GM10266 (cell line): ENCODE data around the gene RNU6-1.

Experiments used
- DNase-seq: peaks from one replicate; pipeline ENCODE4 v3.0.0; 2012; ENCODE audit errors: extremely low spot score
- TF ChIP-seq, protein P1 (sequence below): IDR thresholded peaks from 2 replicates; pipeline ENCODE4 v1.5.1; 2012; ENCODE audit warnings: mild to moderate bottlenecking, low read depth; ENCODE audit not compliant: control insufficient read depth, insufficient read depth; ENCODE audit errors: missing control alignments

The RNU6-1 gene

DNA sequence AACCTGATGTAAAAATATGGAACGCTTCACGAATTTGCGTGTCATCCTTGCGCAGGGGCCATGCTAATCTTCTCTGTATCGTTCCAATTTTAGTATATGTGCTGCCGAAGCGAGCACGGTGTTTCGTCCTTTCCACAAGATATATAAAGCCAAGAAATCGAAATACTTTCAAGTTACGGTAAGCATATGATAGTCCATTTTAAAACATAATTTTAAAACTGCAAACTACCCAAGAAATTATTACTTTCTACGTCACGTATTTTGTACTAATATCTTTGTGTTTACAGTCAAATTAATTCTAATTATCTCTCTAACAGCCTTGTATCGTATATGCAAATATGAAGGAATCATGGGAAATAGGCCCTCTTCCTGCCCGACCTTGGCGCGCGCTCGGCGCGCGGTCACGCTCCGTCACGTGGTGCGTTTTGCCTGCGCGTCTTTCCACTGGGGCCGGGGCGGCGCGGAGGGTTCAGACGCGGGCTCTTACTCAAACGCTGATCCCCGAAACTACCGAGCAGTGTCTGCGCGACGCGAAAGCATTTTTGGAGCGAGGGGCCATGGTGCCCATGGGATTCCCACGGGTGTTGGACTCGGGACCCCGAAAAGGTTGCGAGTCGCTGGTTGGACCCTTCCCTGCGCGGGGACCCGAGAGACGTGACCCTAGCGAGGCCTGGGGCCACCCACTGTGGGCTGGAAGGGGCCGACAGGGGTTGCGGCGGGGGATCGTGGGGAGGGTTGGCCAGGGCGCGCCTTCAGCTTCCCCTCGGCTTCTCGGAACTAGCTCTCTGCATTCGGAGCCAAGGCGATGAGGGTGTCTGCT lies at the start of gene RNU6-1:
Gene RNU6-1 (minus strand): TSS at position 117 of the 820 bp plus-strand sequence.
- TF ChIP-seq, protein P1, sequence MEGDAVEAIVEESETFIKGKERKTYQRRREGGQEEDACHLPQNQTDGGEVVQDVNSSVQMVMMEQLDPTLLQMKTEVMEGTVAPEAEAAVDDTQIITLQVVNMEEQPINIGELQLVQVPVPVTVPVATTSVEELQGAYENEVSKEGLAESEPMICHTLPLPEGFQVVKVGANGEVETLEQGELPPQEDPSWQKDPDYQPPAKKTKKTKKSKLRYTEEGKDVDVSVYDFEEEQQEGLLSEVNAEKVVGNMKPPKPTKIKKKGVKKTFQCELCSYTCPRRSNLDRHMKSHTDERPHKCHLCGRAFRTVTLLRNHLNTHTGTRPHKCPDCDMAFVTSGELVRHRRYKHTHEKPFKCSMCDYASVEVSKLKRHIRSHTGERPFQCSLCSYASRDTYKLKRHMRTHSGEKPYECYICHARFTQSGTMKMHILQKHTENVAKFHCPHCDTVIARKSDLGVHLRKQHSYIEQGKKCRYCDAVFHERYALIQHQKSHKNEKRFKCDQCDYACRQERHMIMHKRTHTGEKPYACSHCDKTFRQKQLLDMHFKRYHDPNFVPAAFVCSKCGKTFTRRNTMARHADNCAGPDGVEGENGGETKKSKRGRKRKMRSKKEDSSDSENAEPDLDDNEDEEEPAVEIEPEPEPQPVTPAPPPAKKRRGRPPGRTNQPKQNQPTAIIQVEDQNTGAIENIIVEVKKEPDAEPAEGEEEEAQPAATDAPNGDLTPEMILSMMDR, result no peak

DNA sequence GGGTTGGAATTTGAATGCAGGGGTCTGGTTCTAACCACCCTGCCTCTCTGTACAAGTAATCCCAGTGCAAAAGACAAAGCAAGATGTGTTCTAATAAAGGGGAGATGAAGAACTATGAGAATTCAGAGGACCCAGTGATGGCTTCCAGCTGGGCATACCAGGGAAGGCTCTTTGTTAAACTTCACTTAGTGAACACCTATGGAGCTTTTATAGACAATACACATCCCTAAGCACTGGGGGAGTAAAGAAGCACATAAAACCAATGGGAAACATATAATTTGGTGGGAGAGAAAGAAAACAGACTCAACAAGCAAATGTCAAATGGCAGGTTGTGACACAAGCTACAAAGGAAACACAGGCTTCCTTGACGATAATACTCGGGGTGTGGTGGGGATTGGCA lies 47.9 kb upstream of the RNU6-1 start:
- DNase-seq, result no peak
- TF ChIP-seq, protein P1, result no peak

More for the DNA sequence above, at the start of gene RNU6-1:
- DNase-seq, result peak; percentile 91

DNA sequence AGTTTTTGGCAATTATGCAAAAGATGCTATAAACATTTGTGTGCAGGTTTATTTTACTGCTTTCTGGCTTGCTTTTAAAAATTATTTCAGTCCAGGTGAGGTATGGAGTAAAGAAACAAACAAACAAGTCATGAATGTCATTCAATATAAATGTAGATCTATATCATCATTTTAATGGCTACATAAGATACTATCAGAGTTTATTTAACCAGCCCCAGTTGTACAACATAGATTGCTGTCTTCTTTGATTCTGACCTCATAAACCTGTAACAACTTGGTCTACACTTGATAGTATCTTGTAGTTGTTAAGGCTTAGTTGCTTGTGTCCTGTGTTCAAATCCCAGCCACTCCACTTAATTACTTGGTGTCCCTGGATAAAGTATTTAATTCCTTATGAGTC lies 46.0 kb upstream of the RNU6-1 start:
- DNase-seq, result no peak
- TF ChIP-seq, protein P1, result no peak

DNA sequence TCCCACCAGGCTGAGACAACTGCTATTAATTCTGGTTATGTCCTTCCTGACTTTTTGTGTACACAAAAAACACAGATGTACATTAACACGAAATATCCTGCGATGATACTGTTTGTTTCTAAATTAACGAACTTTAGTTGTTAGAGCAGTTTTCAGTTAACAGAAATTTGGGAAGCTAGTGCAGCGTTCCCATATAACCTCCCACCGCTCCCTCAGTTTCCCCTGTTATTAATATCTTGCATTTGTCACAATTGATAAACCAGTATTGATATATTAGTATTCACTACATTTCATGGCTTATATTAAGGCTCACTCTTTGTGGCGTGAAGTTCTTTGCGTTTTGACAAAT lies 45.3 kb upstream of the RNU6-1 start:
- TF ChIP-seq, protein P1, result no peak
- no peak for DNase-seq

DNA sequence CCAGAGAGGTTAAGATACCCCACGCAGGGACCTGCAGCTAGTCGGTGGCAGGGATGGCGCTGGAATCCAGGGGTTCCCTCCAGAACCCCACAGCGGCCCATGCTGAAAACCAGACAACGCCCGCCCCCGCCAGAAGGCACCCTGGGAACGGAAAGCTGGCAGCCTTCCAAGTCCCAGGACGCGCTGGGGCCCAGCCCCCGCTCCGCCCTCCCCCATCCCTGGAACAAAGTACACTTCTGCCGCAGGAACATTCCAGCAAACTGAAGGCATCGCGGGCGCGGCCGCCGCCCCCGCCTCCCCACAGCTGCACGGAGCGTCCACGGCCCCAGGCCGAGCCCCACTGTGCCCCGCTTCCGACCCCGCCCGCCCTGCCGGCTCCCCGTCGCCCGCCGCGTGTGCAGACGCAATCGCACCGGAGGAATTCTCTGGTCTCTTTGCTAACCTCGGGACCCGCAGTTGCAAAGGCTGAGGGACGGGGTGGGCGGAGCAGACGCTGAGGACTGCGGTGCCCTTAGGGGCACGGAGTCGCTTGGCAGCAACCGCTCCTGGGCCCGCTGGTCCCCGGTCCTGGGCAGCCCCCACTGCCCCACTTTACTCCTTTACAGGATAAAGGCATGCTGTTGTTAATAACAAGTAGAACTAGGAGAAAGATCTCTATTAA lies 44.8 kb upstream of the RNU6-1 start:
- DNase-seq, result peak; percentile 64
- TF ChIP-seq, protein P1, result no peak

DNA sequence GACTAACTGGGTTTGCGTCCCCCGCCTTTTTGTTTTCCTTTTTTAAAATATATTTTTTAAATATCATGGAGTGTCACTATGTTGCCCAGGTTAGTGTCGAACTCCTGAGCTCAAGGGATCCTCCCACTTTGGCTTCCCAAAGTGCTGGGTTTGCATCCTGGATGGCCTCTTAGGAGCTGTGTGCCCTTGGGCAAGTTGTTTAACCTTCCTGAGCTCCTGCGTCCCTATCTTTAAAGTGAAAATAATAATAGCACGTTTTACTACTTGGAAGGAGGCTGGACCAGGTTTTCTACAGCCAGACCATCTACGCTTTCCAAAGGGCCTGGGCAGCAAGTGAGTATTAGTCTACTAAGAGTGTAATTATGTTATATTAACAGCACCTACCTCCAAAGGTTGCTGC lies 44.2 kb upstream of the RNU6-1 start:
- TF ChIP-seq, protein P1, result no peak
- no peak for DNase-seq

DNA sequence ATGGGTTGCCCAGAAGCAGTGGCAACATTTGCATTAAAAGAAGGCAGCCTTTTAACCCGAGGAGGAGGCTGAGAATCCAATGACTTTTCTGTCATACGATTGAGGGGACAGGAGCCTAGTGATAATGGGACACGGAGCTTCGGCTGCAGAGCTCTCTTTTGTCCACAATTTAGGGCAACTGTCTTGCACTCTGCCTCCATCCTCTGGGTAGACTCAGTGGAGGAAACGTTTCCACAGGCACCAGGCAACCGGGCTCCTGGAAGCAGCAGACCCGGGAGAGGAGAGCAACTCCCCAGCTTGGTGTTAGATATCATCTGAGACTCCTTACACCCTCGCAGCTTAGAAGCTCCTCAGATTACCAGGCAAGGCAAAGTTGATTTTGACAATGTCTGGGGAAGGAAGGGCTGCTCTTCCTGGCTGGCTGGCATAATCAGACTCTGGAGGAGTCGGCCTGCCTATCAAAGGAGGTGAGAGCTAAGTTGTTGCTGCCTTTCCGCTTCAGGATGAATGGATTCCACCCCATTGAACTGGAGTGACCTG lies 43.5 kb upstream of the RNU6-1 start:
- DNase-seq, result no peak
- TF ChIP-seq, protein P1, result no peak
